Brain microvascular endothelial cell (primary cell): Measurements from ENCODE around the gene ATP2A3.

Experiments used
- DNase-seq: peaks from one replicate; pipeline ENCODE4 v3.0.0-alpha.2; 2020
- H3K27ac ChIP-seq: fragments of 250-450 bp; sonication (Bioruptor Pico); 2 replicates; pipeline ENCODE4 v1.5.1; 2020; ENCODE audit warnings: mild to moderate bottlenecking, moderate library complexity
- H3K27me3 ChIP-seq: fragments of 250-450 bp; sonication (Bioruptor Pico); replicated peaks from 2 replicates; pipeline ENCODE4 v1.5.1; 2020; ENCODE audit warnings: mild to moderate bottlenecking
- H3K36me3 ChIP-seq: fragments of 250-450 bp; sonication (Bioruptor Pico); replicated peaks from 2 replicates; pipeline ENCODE4 v1.5.1; 2020; ENCODE audit warnings: mild to moderate bottlenecking
- H3K4me3 ChIP-seq: 2 replicates; pipeline ENCODE4 v1.5.1; 2011; ENCODE audit warnings: low read depth, mild to moderate bottlenecking, control low read depth, low read length, moderate library complexity
- in situ Hi-C: cut with HindIII; loops from 2 replicates; pipeline ENCODE4 v1.10.0; 2017; ENCODE audit warnings: low sequenced_read_pairs, low pct_ligation_motif_present
- TF ChIP-seq, protein P1 (sequence below): IDR thresholded peaks from 2 replicates; pipeline ENCODE4 v1.5.1; 2011; ENCODE audit warnings: low read depth, mild to moderate bottlenecking, moderate library complexity, low read length, control low read depth, inconsistent platforms; ENCODE audit errors: missing control alignments

Gene ATP2A3

DNA sequence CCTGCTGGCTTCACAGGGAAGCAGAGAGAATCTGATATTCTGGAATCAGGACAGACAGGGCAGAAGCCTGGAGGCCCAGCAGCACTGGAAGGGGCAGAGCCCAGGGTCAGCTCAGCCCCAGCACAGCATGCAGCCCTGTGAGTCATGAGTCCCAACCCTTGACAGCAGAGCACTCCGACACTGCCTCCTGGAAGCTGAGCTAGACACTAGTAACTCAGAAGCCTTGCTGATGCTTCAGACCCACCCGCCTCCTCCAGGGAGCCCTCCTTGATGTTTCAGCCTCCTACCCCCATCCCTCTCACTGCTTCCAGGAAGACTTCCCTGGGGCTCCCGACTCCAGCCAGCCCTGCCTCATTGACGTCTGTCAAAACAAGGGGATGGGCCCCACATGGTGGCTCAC is 78.3 kb downstream of the ATP2A3 start:
- no peaks in the 10 kb centered on the region for H3K27me3 ChIP-seq
- in situ Hi-C loops: no loop called here
- DNase-seq: peak; percentile 81
- H3K36me3 ChIP-seq: peaks cover 4% of the 10 kb centered on the region
- no peak overlapping the region for H3K27ac ChIP-seq
- no peak overlapping the region for H3K4me3 ChIP-seq
- TF ChIP-seq, protein P1, sequence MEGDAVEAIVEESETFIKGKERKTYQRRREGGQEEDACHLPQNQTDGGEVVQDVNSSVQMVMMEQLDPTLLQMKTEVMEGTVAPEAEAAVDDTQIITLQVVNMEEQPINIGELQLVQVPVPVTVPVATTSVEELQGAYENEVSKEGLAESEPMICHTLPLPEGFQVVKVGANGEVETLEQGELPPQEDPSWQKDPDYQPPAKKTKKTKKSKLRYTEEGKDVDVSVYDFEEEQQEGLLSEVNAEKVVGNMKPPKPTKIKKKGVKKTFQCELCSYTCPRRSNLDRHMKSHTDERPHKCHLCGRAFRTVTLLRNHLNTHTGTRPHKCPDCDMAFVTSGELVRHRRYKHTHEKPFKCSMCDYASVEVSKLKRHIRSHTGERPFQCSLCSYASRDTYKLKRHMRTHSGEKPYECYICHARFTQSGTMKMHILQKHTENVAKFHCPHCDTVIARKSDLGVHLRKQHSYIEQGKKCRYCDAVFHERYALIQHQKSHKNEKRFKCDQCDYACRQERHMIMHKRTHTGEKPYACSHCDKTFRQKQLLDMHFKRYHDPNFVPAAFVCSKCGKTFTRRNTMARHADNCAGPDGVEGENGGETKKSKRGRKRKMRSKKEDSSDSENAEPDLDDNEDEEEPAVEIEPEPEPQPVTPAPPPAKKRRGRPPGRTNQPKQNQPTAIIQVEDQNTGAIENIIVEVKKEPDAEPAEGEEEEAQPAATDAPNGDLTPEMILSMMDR: no peak

DNA sequence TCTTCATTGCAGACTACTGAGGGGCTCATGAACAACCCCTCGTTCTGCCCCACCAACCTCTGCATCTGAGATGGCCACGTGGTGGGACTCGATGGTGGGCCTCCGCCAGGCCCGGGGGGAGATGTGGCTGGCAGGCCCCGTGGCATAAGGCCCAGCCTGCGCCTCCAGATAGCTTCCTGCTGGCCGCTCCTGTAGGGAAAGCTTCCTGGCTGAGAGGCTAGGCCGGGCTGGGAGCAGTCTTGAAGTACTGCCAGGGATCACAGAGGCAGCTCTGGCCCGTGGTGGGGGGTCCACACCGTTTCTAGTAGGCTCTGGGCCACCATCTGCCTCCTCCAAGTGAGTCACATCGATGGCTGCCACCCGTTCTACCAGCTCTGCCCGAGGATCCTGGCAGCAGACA is 79.0 kb downstream of the ATP2A3 start:
- H3K4me3 ChIP-seq: no peak overlapping the region
- TF ChIP-seq, protein P1: no peak
- no peaks in the 10 kb centered on the region for H3K27me3 ChIP-seq
- H3K36me3 ChIP-seq: peaks cover 4% of the 10 kb centered on the region
- no peak for DNase-seq
- H3K27ac ChIP-seq: no peak overlapping the region
- in situ Hi-C loops: no loop called here

DNA sequence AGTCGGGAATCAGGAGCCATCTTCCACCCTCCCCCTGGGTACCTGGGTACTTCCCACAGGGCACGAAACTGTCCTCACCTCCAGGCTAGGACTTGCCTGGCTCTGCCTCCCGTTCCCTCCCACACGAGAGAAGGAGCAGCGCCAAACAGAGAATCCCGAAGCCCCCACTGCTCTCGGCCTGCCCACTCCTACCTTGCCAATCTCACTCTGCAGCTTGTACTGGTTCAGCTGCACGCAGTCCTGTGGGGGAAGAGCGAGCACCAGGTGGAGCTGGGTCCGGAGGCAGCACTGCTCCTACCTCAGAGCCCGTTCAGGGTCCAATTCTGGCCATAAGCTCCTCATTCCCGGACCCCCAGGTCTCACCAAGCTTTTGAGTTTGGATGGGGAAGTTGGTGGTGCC is 80.0 kb downstream of the ATP2A3 start:
- no peaks in the 10 kb centered on the region for H3K27me3 ChIP-seq
- no peak for DNase-seq
- H3K27ac ChIP-seq: no peak overlapping the region
- peaks cover 4% of the 10 kb centered on the region for H3K36me3 ChIP-seq
- H3K4me3 ChIP-seq: no peak overlapping the region
- in situ Hi-C loops: no loop called here
- TF ChIP-seq, protein P1: no peak

DNA sequence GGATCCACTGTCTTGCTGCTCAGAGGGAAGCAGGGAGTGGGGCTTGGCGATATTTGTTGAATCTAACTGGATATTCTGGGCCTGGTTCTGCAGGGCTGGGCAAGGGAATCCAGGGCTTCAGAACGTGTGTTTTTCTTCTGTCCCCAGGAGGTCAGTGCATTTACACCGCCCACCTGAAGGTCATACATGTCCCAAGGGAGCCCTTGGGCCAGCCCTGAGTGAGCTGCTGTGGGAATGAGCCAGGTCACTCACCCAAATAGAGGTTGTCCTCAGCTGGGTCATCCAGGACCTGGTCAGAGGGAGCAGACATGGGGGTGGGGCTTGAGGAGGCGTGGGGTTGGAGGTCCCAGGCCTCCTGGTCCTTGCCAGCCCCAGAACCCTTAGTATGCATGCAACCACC is 82.0 kb downstream of the ATP2A3 start:
- Histone ChIP-seq H3K27ac (no peak overlapping the region), H3K36me3 (peaks cover 4% of the 10 kb centered on the region), H3K4me3 (no peak overlapping the region), H3K27me3 (no peaks in the 10 kb centered on the region)
- TF ChIP-seq, protein P1: no peak
- DNase-seq: no peak
- in situ Hi-C loops: no loop called here

DNA sequence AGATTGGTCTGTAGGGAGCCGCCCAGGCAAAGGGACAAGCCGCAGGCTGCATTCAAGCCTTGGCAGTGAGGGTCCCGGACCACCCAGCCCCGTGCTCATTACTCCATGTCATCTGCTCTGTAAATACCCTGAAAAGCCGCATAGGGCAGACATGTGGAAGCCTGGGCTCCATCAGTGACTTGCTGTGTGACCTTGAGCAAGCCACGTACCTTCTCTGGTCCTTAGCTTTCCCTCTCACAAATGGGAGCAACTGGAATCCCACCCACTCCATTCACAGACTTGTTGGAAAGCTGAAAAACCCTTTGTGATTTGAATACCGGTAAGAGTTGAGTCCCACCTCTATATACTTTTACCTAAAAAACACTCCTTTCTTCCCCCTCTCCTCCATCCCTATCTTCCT is 83.3 kb downstream of the ATP2A3 start:
- in situ Hi-C loops: no loop called here
- H3K36me3 ChIP-seq: peaks cover 4% of the 10 kb centered on the region
- no peaks in the 10 kb centered on the region for H3K27me3 ChIP-seq
- no peak for DNase-seq
- TF ChIP-seq, protein P1: no peak
- no peak overlapping the region for H3K4me3 ChIP-seq
- no peak overlapping the region for H3K27ac ChIP-seq

DNA sequence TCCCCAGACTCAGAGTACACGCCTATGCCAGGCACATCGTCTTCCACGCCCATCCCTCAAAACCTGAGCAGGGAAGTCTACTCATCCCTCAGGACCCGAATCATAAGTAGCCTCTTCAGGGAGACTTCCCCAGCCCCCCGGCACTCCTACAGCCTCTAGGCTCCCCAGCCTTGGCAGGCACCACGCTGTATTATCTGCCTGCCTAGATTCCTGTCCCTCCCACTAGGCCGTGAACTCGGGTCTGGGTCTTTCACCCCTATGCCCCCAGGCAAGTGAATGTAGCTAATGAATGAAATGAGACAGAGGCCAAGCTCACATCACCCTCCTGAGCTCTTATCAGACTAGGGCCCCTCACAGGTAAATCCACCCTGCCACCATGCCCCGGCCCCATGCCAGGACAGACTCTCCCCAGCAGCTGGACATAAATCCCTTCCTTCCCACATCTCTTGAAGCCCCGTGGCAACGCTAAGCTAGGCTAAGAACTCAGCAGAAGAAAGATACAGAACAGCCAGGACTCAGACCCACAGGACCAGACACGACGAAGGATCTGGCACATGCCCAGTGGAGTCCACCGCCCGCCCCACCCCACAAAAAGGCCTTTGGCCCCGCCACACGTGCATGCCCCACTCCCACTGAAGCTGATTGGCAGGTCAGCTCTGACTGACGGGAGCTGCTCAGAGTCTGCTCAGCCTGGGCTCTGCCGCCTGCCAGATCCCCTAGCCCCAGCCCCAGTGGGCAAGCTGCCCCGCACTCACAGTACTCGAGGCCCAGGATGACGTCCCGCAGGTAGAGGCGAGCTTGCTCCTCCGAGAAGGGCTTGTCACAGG is 84.4 kb downstream of the ATP2A3 start:
- Histone ChIP-seq H3K4me3 (no peak overlapping the region), H3K27ac (no peak overlapping the region), H3K27me3 (no peaks in the 10 kb centered on the region), H3K36me3 (peaks cover 4% of the 10 kb centered on the region)
- TF ChIP-seq, protein P1: no peak
- in situ Hi-C loops: no loop called here
- DNase-seq: no peak
